Endodermal cell (in vitro differentiated cells): ENCODE results near the gene OSBPL5. TPM values are rescaled to one million over a fixed set of nuclear protein-coding genes. Genes with fewer than 3 reads are reported as not detected.
A peak's percentile ranks its signal among the peaks of the same experiment; 100 is the strongest.

Experiments
- DNase-seq: peaks from one replicate; pipeline ENCODE4 v3.0.0-alpha.2; 2017
- H3K27ac ChIP-seq: 2 replicates; pipeline ENCODE4 v1.5.1; 2013; ENCODE audit warnings: mild to moderate bottlenecking, low read depth, low read length, moderate library complexity
- H3K27me3 ChIP-seq: 2 replicates; pipeline ENCODE4 v1.6.1; 2013; ENCODE audit warnings: mild to moderate bottlenecking, low read length, moderate library complexity; ENCODE audit not compliant: insufficient read depth, control insufficient read depth, poor library complexity, severe bottlenecking
- H3K36me3 ChIP-seq: 2 replicates; pipeline ENCODE4 v1.7.0; 2013; ENCODE audit warnings: mild to moderate bottlenecking, low read length, moderate library complexity; ENCODE audit not compliant: control insufficient read depth, insufficient read depth
- H3K4me1 ChIP-seq: one replicate; pipeline ENCODE4 v1.7.0; 2013; ENCODE audit warnings: low read length; ENCODE audit not compliant: control insufficient read depth, insufficient read depth
- H3K4me3 ChIP-seq: 2 replicates; pipeline ENCODE4 v1.5.1; 2013; ENCODE audit warnings: mild to moderate bottlenecking, low read length, moderate library complexity
- H3K9ac ChIP-seq: 2 replicates; pipeline ENCODE4 v1.6.1; 2013; ENCODE audit warnings: mild to moderate bottlenecking, low read length, moderate library complexity; ENCODE audit not compliant: poor library complexity, severe bottlenecking; ENCODE audit errors: extremely low read depth
- H3K9me3 ChIP-seq: 2 replicates; pipeline ENCODE4 v1.6.1; 2013; ENCODE audit warnings: mild to moderate bottlenecking, low read length, moderate library complexity; ENCODE audit not compliant: control insufficient read depth
- H3K27ac Mint-ChIP-seq: 2 replicates; pipeline ENCODE4 v1.8.0; 2020; ENCODE audit warnings: mixed read lengths
- H3K27me3 Mint-ChIP-seq: 2 replicates; pipeline ENCODE4 v1.8.0; 2021; ENCODE audit warnings: mild to moderate bottlenecking, mixed read lengths; ENCODE audit not compliant: insufficient read depth
- H3K36me3 Mint-ChIP-seq: 2 replicates; pipeline ENCODE4 v1.8.0; 2020; ENCODE audit warnings: low read depth, mixed read lengths
- H3K4me1 Mint-ChIP-seq: 2 replicates; pipeline ENCODE4 v1.8.0; 2020; ENCODE audit warnings: mixed read lengths
- H3K4me3 Mint-ChIP-seq: 2 replicates; pipeline ENCODE4 v1.8.0; 2020; ENCODE audit warnings: mild to moderate bottlenecking, moderate library complexity, mixed read lengths
- H3K9me3 Mint-ChIP-seq: 2 replicates; pipeline ENCODE4 v1.8.0; 2020; ENCODE audit warnings: mild to moderate bottlenecking, mixed read lengths
- WGBS, 2 experiments: methylation state at CpG; one replicate each; pipeline versions ENCODE4 v1.1.5 to v1.1.7; 2013; ENCODE audit warnings: missing lambda C conversion rate in 2 of 2, mixed read lengths in 1 of 2; ENCODE audit not compliant: insufficient coverage in 1 of 2, insufficient read length in 1 of 2; 5-methylcytosine and 5-hydroxymethylcytosine counted together
- total RNA-seq, 2 donors: library from RNA; stranded (reverse); fragmentation: NEBNext Ultra II Directional in 1 of 2; extraction: Animal tissue kit (Norgen Biotek cat#: 25700) in 1 of 2; gene quantifications; 2 replicates in 1 of 2; 3 replicates in 1 of 2; pipeline ENCODE4 v1.2.1, GENCODE V29; 2021
- TF ChIP-seq, protein P1 (sequence below): fragments of 200-600 bp; sonication (generic); conservative IDR thresholded peaks from 2 replicates; pipeline ENCODE4 v1.5.0; 2021; ENCODE audit warnings: antibody characterized with exemption, mild to moderate bottlenecking

OSBPL5 gene
- total RNA-seq, 2 donors from 2014 or later = 1.2 to 4.8 TPM

DNA sequence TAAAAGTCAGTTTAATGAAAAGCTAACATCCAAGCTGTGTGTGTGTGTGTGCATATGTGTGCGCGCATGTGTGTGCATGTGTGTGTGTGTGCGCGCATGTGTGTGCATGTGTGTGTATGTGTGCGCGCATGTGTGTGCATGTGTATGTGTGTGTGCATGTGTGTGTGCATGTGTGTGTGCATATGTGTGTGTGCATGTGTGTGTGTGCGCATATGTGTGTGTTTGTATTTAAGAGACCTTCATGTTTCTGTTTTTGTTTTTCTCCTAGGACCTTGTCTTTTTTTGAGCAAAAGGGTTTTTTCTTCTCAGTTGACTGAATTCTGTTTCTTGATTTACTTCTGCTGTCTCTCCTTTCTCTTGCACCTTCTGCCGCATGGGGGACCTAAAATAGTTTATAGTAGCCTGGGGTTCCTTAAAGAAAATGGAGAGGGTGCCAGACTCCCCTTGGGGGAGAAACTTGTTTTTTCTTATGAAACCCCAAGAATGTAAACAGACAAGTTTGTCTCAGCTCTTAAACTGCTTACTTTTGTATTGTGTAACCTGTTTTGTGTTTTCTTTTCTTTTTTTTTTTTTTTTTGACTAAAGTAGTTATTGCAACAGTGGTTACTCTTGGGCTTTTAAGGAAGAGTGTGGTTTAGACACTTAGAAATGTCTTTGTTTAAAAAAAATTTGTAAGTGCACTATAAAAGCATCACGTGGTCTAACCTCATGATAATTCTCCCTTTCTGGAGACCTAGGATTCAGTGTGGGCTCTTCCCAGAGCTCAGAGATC, 53.0 kb downstream of the OSBPL5 start:
- peaks cover 66% of the 10 kb centered on the region for H3K9me3 Mint-ChIP-seq
- H3K27me3 Mint-ChIP-seq = peaks cover 7% of the 10 kb centered on the region
- no peak overlapping the region for H3K27ac Mint-ChIP-seq
- Histone ChIP-seq H3K36me3 (no peaks in the 10 kb centered on the region), H3K27me3 (no peaks in the 10 kb centered on the region), H3K27ac (no peak overlapping the region), H3K4me1 (no peaks in the 10 kb centered on the region), H3K9me3 (peaks cover 45% of the 10 kb centered on the region), H3K4me3 (peak overlapping the region; percentile 33), H3K9ac (no peak overlapping the region)
- H3K36me3 Mint-ChIP-seq = peaks cover 35% of the 10 kb centered on the region
- TF ChIP-seq, protein P1, sequence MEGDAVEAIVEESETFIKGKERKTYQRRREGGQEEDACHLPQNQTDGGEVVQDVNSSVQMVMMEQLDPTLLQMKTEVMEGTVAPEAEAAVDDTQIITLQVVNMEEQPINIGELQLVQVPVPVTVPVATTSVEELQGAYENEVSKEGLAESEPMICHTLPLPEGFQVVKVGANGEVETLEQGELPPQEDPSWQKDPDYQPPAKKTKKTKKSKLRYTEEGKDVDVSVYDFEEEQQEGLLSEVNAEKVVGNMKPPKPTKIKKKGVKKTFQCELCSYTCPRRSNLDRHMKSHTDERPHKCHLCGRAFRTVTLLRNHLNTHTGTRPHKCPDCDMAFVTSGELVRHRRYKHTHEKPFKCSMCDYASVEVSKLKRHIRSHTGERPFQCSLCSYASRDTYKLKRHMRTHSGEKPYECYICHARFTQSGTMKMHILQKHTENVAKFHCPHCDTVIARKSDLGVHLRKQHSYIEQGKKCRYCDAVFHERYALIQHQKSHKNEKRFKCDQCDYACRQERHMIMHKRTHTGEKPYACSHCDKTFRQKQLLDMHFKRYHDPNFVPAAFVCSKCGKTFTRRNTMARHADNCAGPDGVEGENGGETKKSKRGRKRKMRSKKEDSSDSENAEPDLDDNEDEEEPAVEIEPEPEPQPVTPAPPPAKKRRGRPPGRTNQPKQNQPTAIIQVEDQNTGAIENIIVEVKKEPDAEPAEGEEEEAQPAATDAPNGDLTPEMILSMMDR = no peak
- H3K4me3 Mint-ChIP-seq = no peak overlapping the region
- DNase-seq = no peak
- 94 to 100% methylated on average over 1 to 8 of the region's 9 CpGs for WGBS, 2 experiments
- H3K4me1 Mint-ChIP-seq = no peaks in the 10 kb centered on the region

DNA sequence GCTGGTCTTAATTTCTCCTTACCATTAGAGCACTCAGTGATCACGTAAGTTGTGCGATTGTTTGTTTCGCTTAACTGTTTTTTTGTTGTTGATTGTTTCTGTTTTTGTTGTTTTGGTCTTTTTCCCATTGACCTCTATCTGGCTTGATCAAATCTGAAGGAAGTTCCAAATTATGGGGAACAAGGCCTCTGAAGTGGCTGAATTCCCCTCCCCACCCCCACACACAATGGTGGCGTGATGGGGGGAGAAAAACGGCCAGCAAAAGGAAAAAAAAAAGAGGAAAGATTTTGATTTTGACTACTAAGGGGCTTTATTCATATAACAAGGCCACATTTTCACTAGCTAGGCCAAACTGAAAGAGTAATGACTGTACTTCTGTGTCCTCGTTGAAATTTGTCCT, 53.6 kb downstream of the OSBPL5 start:
- Histone ChIP-seq H3K27me3 (no peaks in the 10 kb centered on the region), H3K4me1 (no peaks in the 10 kb centered on the region), H3K36me3 (no peaks in the 10 kb centered on the region), H3K9me3 (peaks cover 44% of the 10 kb centered on the region), H3K4me3 (no peak overlapping the region), H3K27ac (no peak overlapping the region), H3K9ac (no peak overlapping the region)
- DNase-seq = no peak
- Mint-ChIP-seq H3K27ac (no peak overlapping the region), H3K4me3 (no peak overlapping the region), H3K27me3 (peaks cover 8% of the 10 kb centered on the region), H3K9me3 (peaks cover 59% of the 10 kb centered on the region), H3K36me3 (peaks cover 32% of the 10 kb centered on the region), H3K4me1 (no peaks in the 10 kb centered on the region)
- WGBS, 2 experiments = 84 to 98% methylated on average over 3 to 4 of the region's 6 CpGs
- TF ChIP-seq, protein P1 = no peak

DNA sequence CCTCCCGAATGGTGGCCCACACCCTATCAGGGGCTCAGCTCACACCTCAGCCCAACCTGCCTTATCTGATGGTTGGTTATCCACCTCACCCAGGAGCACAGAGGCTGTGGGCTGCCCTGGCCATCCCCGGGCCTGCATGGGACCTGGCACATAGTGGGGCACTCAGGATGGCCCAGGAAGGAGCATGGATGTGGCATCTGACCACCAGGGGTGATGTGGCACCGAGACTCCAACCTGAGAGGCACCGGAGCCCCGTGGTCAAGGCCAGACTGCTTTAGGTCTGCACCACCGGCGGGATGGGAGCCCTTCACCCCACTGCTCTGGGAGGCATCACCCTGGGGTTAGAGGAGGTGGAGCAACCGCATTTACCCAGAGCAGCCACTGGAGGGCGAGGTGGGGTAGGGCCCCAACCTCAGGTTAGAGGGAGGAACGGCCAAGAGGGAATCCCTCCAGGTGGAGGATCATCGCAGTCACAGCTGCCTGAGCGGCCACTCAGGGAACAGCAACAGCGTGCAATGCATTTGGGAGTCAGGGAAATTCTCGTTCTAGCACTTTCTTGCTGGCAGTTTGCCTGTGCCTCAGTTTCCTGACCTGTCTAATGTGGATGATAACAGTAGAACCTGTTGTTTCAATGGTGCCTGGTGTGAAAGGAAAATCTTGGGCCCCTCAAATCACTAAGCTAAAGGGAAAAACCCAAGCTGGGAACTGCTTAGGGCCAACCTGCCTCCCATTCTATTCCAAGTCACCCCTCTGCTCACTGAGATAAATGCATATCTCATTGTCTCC, 55.0 kb downstream of the OSBPL5 start:
- no peaks in the 10 kb centered on the region for H3K4me1 Mint-ChIP-seq
- 79 to 85% methylated on average over 6 to 14 of the region's 14 CpGs for WGBS, 2 experiments
- no peak overlapping the region for H3K9ac ChIP-seq
- H3K27me3 ChIP-seq = no peaks in the 10 kb centered on the region
- H3K4me3 Mint-ChIP-seq = no peak overlapping the region
- peaks cover 9% of the 10 kb centered on the region for H3K27me3 Mint-ChIP-seq
- H3K27ac Mint-ChIP-seq = no peak overlapping the region
- peaks cover 47% of the 10 kb centered on the region for H3K9me3 Mint-ChIP-seq
- peaks cover 30% of the 10 kb centered on the region for H3K9me3 ChIP-seq
- DNase-seq = peak; percentile 87
- no peak overlapping the region for H3K4me3 ChIP-seq
- TF ChIP-seq, protein P1 = peak; percentile 74
- no peaks in the 10 kb centered on the region for H3K36me3 ChIP-seq
- H3K27ac ChIP-seq = no peak overlapping the region
- peaks cover 24% of the 10 kb centered on the region for H3K36me3 Mint-ChIP-seq
- no peaks in the 10 kb centered on the region for H3K4me1 ChIP-seq
